Psoas muscle (tissue), 8 donors: ENCODE measurements around the gene TMEM52. TPM values are rescaled to one million over a fixed set of nuclear protein-coding genes. Genes with fewer than 3 reads are reported as not detected.

Experiments
- ATAC-seq, 4 donors: fragments of 200-7000 bp; cut with Tn5 transposase; one replicate each; pipeline ENCODE4 v1.9.1; 2020; ENCODE audit warnings: moderate library complexity in 3 of 4, mild to moderate bottlenecking in 2 of 4
- DNase-seq, 2 donors: peaks; one replicate each; pipeline ENCODE4 v3.0.0-alpha.2; 2020
- H3K27ac ChIP-seq: fragments of 200-600 bp; one replicate; pipeline ENCODE4 v1.8.0; 2022
- H3K27me3 ChIP-seq, 3 donors: fragments of 200-600 bp in 1 of 3; one replicate each; pipeline versions ENCODE4 v1.6.1 to v1.8.0; 2013 to 2022; ENCODE audit warnings: low read length in 2 of 3, mild to moderate bottlenecking in 2 of 3, moderate library complexity in 1 of 3; ENCODE audit not compliant: insufficient read depth in 3 of 3
- H3K36me3 ChIP-seq, 2 donors: fragments of 200-600 bp in 1 of 2; one replicate each; pipeline versions ENCODE4 v1.6.1 to v1.8.0; 2013 to 2022; ENCODE audit warnings: low read depth in 1 of 2, mild to moderate bottlenecking in 1 of 2, moderate library complexity in 1 of 2; ENCODE audit not compliant: insufficient read depth in 1 of 2
- H3K4me1 ChIP-seq: fragments of 200-600 bp; one replicate; pipeline ENCODE4 v1.8.0; 2022
- H3K4me3 ChIP-seq: fragments of 200-600 bp; one replicate; pipeline ENCODE4 v1.8.0; 2022; ENCODE audit warnings: mild to moderate bottlenecking
- H3K9me3 ChIP-seq: fragments of 200-600 bp; one replicate; pipeline ENCODE4 v1.8.0; 2022
- WGBS, 3 donors: extraction: QIAGEN DNeasy Blood & Tissue Kit; methylation state at CpG; one replicate each; pipeline versions ENCODE4 v1.1.6 to v1.1.7; 2013; 5-methylcytosine and 5-hydroxymethylcytosine counted together
- intact Hi-C, 2 donors: fragments of 100-400 bp; cut with DNase I; formaldehyde crosslinking; loops; one replicate each; pipeline versions ENCODE4 v1.11.0 to v1.14.2; 2022
- polyA plus RNA-seq, 3 donors: library from polyadenylated mRNA; stranded (reverse); fragments of 200-250 nt; gene quantifications; one replicate each; pipeline ENCODE4 v1.2.3, GENCODE V29; 2013
- total RNA-seq, 4 donors: library from RNA; stranded (reverse); fragmentation: NEBNext Ultra II Directional in 2 of 4; extraction: Animal tissue kit (Norgen Biotek cat#: 25700) in 2 of 4; gene quantifications; one replicate each; pipeline versions ENCODE4 v1.2.1 to v1.2.4, GENCODE V29; 2021 to 2023
- TF ChIP-seq, protein P1 (sequence below): fragments of 200-600 bp; IDR thresholded peaks from one replicate; pipeline ENCODE4 v1.8.0; 2022; ENCODE audit warnings: antibody characterized with exemption
- donor health status: healthy with polysubstance abuse.
- donor health status: DM: no; HTN: no; CAD: no; lungs with moderate emphysema.
- donor health status: Bipolar disorder and iron deficiency.
- donor health status: healthy.
- donor health status: DM: yes; HTN: yes; CAD: no.
- donor health status: DM: no; HTN: no; CAD: no.
- donor health status: DM: no; HTN: no; CAD: no.
- donor health status: DM: yes; HTN: yes; CAD: no.

TMEM52 gene
- total and polyA plus RNA-seq, 7 donors: 37.2 to 137 (median 58.7) TPM

GRCh38 chr1:1910033-1910465 is 9.0 kb downstream of the TMEM52 start:
- Histone ChIP-seq H3K4me3 (peak overlapping the region; percentile 88), H3K27me3 (no peaks in the 10 kb centered on the region), H3K27ac (peak overlapping the region; percentile 95), H3K36me3 (no peaks in the 10 kb centered on the region), H3K9me3 (no peaks in the 10 kb centered on the region), H3K4me1 (peaks cover 44% of the 10 kb centered on the region)
- intact Hi-C loops: no loop called here
- ATAC-seq (no peak), DNase-seq (no peak)
- TF ChIP-seq, protein P1, sequence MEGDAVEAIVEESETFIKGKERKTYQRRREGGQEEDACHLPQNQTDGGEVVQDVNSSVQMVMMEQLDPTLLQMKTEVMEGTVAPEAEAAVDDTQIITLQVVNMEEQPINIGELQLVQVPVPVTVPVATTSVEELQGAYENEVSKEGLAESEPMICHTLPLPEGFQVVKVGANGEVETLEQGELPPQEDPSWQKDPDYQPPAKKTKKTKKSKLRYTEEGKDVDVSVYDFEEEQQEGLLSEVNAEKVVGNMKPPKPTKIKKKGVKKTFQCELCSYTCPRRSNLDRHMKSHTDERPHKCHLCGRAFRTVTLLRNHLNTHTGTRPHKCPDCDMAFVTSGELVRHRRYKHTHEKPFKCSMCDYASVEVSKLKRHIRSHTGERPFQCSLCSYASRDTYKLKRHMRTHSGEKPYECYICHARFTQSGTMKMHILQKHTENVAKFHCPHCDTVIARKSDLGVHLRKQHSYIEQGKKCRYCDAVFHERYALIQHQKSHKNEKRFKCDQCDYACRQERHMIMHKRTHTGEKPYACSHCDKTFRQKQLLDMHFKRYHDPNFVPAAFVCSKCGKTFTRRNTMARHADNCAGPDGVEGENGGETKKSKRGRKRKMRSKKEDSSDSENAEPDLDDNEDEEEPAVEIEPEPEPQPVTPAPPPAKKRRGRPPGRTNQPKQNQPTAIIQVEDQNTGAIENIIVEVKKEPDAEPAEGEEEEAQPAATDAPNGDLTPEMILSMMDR: no peak
- 78 to 81% (median 79%) methylated on average over 6 of the region's 6 CpGs for WGBS, 3 donors

DNA sequence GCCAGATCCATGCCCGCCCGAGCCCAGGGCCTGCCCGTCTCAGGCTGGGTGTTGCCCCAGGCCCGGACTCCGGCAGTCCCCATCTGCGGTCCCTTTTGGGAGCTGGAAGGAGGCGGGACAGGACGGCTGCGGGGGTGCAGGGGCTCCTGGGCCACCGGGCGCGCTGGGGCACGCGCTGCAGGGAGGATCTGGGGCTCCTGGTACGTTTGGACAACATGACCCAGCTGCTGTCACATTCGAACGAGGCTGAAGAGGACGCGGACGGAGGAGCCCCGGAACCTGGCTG is 10.6 kb downstream of the TMEM52 start:
- 5 to 6% (median 6%) methylated on average over 16 to 21 of the region's 21 CpGs for WGBS, 3 donors
- Histone ChIP-seq H3K27me3 (no peaks in the 10 kb centered on the region), H3K4me3 (peak overlapping the region; percentile 88), H3K36me3 (no peaks in the 10 kb centered on the region), H3K4me1 (peaks cover 32% of the 10 kb centered on the region), H3K9me3 (no peaks in the 10 kb centered on the region), H3K27ac (peak overlapping the region; percentile 95)
- intact Hi-C loops: loop anchor here in 1 of 2 donors (5.0 kb wide), 1 partner anchor 151 kb away; no protein-coding TSS in a partner anchor
- TF ChIP-seq, protein P1: no peak
- ATAC-seq: peak in 3 of 4 donors; percentile 3 to 25 (median 14)
- DNase-seq: peak in 1 of 2 donors; percentile 70

GRCh38 chr1:1907098-1907736 is 11.9 kb downstream of the TMEM52 start:
- Histone ChIP-seq H3K9me3 (no peaks in the 10 kb centered on the region), H3K4me1 (peaks cover 32% of the 10 kb centered on the region), H3K27ac (peak overlapping the region; percentile 95), H3K36me3 (no peaks in the 10 kb centered on the region), H3K27me3 (no peaks in the 10 kb centered on the region), H3K4me3 (no peak overlapping the region)
- DNase-seq (peak in 1 of 2 donors; percentile 59), ATAC-seq (no peak)
- intact Hi-C loops: loop anchor here (2.0 to 5.0 kb wide), 2 partner anchors 128 to 150 kb away; partner anchors contain the start of gene NADK (in 1 of the 2)
- WGBS, 3 donors: 66 to 75% (median 67%) methylated on average over 8 of the region's 8 CpGs
- TF ChIP-seq, protein P1: no peak

- intact Hi-C loops: loop anchor here (1.0 to 5.0 kb wide), 3 partner anchors 128 to 153 kb away; partner anchors contain the start of gene NADK (in 1 of the 2)
- peaks cover 32% of the 10 kb centered on the region for H3K4me1 ChIP-seq
- 16 to 18% (median 18%) methylated on average over 14 to 15 of the region's 15 CpGs for WGBS, 3 donors
These were observed 12.6 kb downstream of the TMEM52 start for GRCh38 chr1:1906185-1907097.

More at GRCh38 chr1:1906185-1907097, 12.6 kb downstream of the TMEM52 start:
- DNase-seq (peak; percentile 87 to 93), ATAC-seq (peak; percentile 70 to 74 (median 72))
- Histone ChIP-seq H3K4me3 (no peak overlapping the region), H3K9me3 (no peaks in the 10 kb centered on the region), H3K27ac (peak overlapping the region; percentile 32), H3K36me3 (no peaks in the 10 kb centered on the region), H3K27me3 (no peaks in the 10 kb centered on the region)
- TF ChIP-seq, protein P1: peak; percentile 89
